GM23338 (cell line): ENCODE measurements around the gene ZNF831. TPM values are rescaled to one million over a fixed set of nuclear protein-coding genes. Genes with fewer than 3 reads are reported as not detected.

ENCODE experiments used
- ATAC-seq: fragments of 200-7000 bp; cut with Tn5 transposase; 3 replicates; pipeline ENCODE4 v1.9.1; 2020
- DNase-seq: peaks from one replicate; pipeline ENCODE4 v3.0.0-alpha.2; 2015; ENCODE audit warnings: low spot score
- H2AFZ ChIP-seq: fragments of 200-600 bp; sonication (generic); 2 replicates; pipeline ENCODE4 v1.8.0; 2016; ENCODE audit warnings: antibody characterized with exemption, mild to moderate bottlenecking, moderate library complexity
- H3F3A ChIP-seq: fragments of 200-600 bp; sonication (generic); replicated peaks from 2 replicates; pipeline ENCODE4 v1.8.0; 2017; ENCODE audit warnings: antibody characterized with exemption, mixed run types, low read depth
- H3K27ac ChIP-seq: fragments of 200-600 bp; sonication (generic); 2 replicates; pipeline ENCODE4 v1.6.1; 2016; ENCODE audit warnings: low read depth
- H3K27me3 ChIP-seq: fragments of 200-600 bp; sonication (generic); 2 replicates; pipeline ENCODE4 v1.8.0; 2016; ENCODE audit warnings: mild to moderate bottlenecking, mixed run types, moderate library complexity; ENCODE audit not compliant: insufficient read depth
- H3K36me3 ChIP-seq: fragments of 200-600 bp; sonication (generic); 2 replicates; pipeline ENCODE4 v1.8.0; 2016; ENCODE audit warnings: mild to moderate bottlenecking; ENCODE audit not compliant: insufficient read depth
- H3K4me1 ChIP-seq: fragments of 200-600 bp; sonication (generic); 2 replicates; pipeline ENCODE4 v1.8.0; 2016; ENCODE audit warnings: mild to moderate bottlenecking, moderate library complexity; ENCODE audit not compliant: insufficient read depth
- H3K4me2 ChIP-seq: fragments of 200-600 bp; sonication (generic); 2 replicates; pipeline ENCODE4 v1.7.1; 2017; ENCODE audit warnings: mixed run types
- H3K4me3 ChIP-seq: fragments of 200-600 bp; sonication (generic); 2 replicates; pipeline ENCODE4 v1.6.1; 2016; ENCODE audit warnings: mixed run types
- H3K79me2 ChIP-seq: fragments of 200-600 bp; sonication (generic); replicated peaks from 2 replicates; pipeline ENCODE4 v1.8.0; 2017; ENCODE audit warnings: mild to moderate bottlenecking; ENCODE audit not compliant: insufficient read depth
- H3K9me2 ChIP-seq: fragments of 200-600 bp; sonication (generic); 2 replicates; pipeline ENCODE4 v1.8.0; 2017; ENCODE audit not compliant: insufficient read depth
- H4K20me1 ChIP-seq: fragments of 200-600 bp; sonication (generic); replicated peaks from 2 replicates; pipeline ENCODE4 v1.8.0; 2017; ENCODE audit warnings: mild to moderate bottlenecking; ENCODE audit not compliant: insufficient read depth
- H3K27ac Mint-ChIP-seq: 2 replicates; pipeline ENCODE4 v1.8.0; 2020; ENCODE audit warnings: inconsistent platforms, mild to moderate bottlenecking, moderate library complexity, mixed read lengths
- H3K27me3 Mint-ChIP-seq: 3 replicates; pipeline ENCODE4 v1.8.0; 2022; ENCODE audit warnings: low read depth, mild to moderate bottlenecking, moderate library complexity, mixed read lengths, inconsistent platforms; ENCODE audit not compliant: insufficient read depth, poor library complexity
- H3K36me3 Mint-ChIP-seq: 3 replicates; pipeline ENCODE4 v1.8.0; 2021; ENCODE audit warnings: low read depth, mild to moderate bottlenecking, inconsistent platforms, moderate library complexity, mixed read lengths
- H3K4me1 Mint-ChIP-seq: 3 replicates; pipeline ENCODE4 v1.8.0; 2020; ENCODE audit warnings: mild to moderate bottlenecking, inconsistent platforms, mixed read lengths
- H3K4me3 Mint-ChIP-seq: 3 replicates; pipeline ENCODE4 v1.8.0; 2021; ENCODE audit warnings: moderate library complexity, mild to moderate bottlenecking, inconsistent platforms, mixed read lengths
- H3K9me3 Mint-ChIP-seq: 3 replicates; pipeline ENCODE4 v1.8.0; 2020; ENCODE audit warnings: moderate library complexity, mild to moderate bottlenecking, inconsistent platforms, mixed read lengths
- CREB1 ChIP-seq: fragments of 250-450 bp; sonication (Bioruptor Pico); IDR thresholded peaks from 2 replicates; pipeline ENCODE4 v1.5.0; 2020; ENCODE audit warnings: low read depth, mild to moderate bottlenecking, moderate library complexity
- EZH2 ChIP-seq: fragments of 200-600 bp; sonication (generic); IDR thresholded peaks from one replicate; pipeline ENCODE4 v1.8.0; 2017; ENCODE audit warnings: antibody characterized with exemption, mild to moderate bottlenecking, low read depth; ENCODE audit not compliant: unreplicated experiment
- EZH2phosphoT487 ChIP-seq: fragments of 200-600 bp; sonication (generic); IDR thresholded peaks from one replicate; pipeline ENCODE4 v1.8.1; 2018; ENCODE audit warnings: antibody characterized with exemption; ENCODE audit not compliant: unreplicated experiment
- JUNB ChIP-seq: IDR thresholded peaks from one replicate; pipeline ENCODE4 v1.6.1; 2016; ENCODE audit warnings: antibody characterized with exemption; ENCODE audit not compliant: unreplicated experiment
- NANOG ChIP-seq: IDR thresholded peaks from 2 replicates; pipeline ENCODE4 v1.6.1; 2016; ENCODE audit warnings: antibody characterized with exemption, borderline replicate concordance
- POLR2AphosphoS5 ChIP-seq: IDR thresholded peaks from 2 replicates; pipeline ENCODE4 v1.6.1; 2016; ENCODE audit warnings: antibody characterized with exemption, low read depth
- STAT1 ChIP-seq: IDR thresholded peaks from one replicate; pipeline ENCODE4 v1.6.1; 2016; ENCODE audit warnings: antibody characterized with exemption; ENCODE audit not compliant: unreplicated experiment
- ZNF114 ChIP-seq: fragments of 250-450 bp; sonication (Bioruptor Pico); IDR thresholded peaks from 2 replicates; pipeline ENCODE4 v1.5.0; 2020; ENCODE audit warnings: mild to moderate bottlenecking, moderate library complexity
- ZNF331 ChIP-seq: fragments of 250-450 bp; sonication (Bioruptor Pico); IDR thresholded peaks from 2 replicates; pipeline ENCODE4 v1.5.0; 2020; ENCODE audit warnings: low read depth, mild to moderate bottlenecking, moderate library complexity
- ZNF462 ChIP-seq: fragments of 250-450 bp; sonication (Bioruptor Pico); IDR thresholded peaks from 2 replicates; pipeline ENCODE4 v1.5.0; 2020; ENCODE audit warnings: mild to moderate bottlenecking, moderate library complexity
- polyA plus RNA-seq: library from polyadenylated mRNA; unstranded; fragments of >200 nt; fragmentation: Nextera tagmentation; extraction: Ambion mirVana; gene quantifications from 2 replicates; pipeline ENCODE4 v1.2.1, GENCODE V29; 2016
- total RNA-seq: library from RNA; depleted of rRNA; stranded (reverse); fragments of >200 nt; shearing (Covaris generic); gene quantifications from 2 replicates; pipeline ENCODE4 v1.2.3, GENCODE V29; 2014
- TF ChIP-seq, protein P1 (sequence below), 2 experiments: fragments of 200-600 bp in 1 of 2; sonication (generic) in 1 of 2; conservative IDR thresholded peaks; 2 replicates each; pipeline versions ENCODE4 v1.5.1 to v1.6.1; 2016 to 2017; ENCODE audit warnings: antibody characterized with exemption in 2 of 2, low read depth in 2 of 2, mild to moderate bottlenecking in 2 of 2, moderate library complexity in 1 of 2
- TF ChIP-seq, protein P2 (sequence below): IDR thresholded peaks from 2 replicates; pipeline ENCODE4 v1.6.1; 2016; ENCODE audit warnings: antibody characterized with exemption
- TF ChIP-seq, protein P3 (sequence below): IDR thresholded peaks from one replicate; pipeline ENCODE4 v1.6.1; 2018; ENCODE audit warnings: antibody characterized with exemption; ENCODE audit not compliant: unreplicated experiment

ZNF831 gene
- total and polyA plus RNA-seq, 2 experiments from 2014 or later = not detected

- no peak for TF ChIP-seq ZNF462 (CRISPR knock-in tag)
- TF ChIP-seq POLR2AphosphoS5 = no peak
- no peak for TF ChIP-seq NANOG
Observed at GRCh38 chr20:59253779-59254319, 90.2 kb downstream of the ZNF831 start (continued).

GRCh38 chr20:59255256-59255655, 91.6 kb downstream of the ZNF831 start:
- Histone ChIP-seq H3K27me3 (no peaks in the 10 kb centered on the region), H2AFZ (no peak overlapping the region), H3F3A (no peaks in the 10 kb centered on the region), H3K4me3 (no peak overlapping the region), H3K36me3 (no peaks in the 10 kb centered on the region), H3K4me1 (no peaks in the 10 kb centered on the region), H3K4me2 (no peak overlapping the region), H3K27ac (no peak overlapping the region), H3K79me2 (no peaks in the 10 kb centered on the region), H3K9me2 (0 out of 2 replicates have a peak, but pooled peaks cover 6% of the 10 kb centered on the region), H4K20me1 (no peaks in the 10 kb centered on the region)
- ATAC-seq (no peak), DNase-seq (no peak)
- no peak overlapping the region for H3K27ac Mint-ChIP-seq
- H3K4me1 Mint-ChIP-seq = peaks cover 4% of the 10 kb centered on the region; the same call in 1 of the 3 replicates
- peaks cover 1% of the 10 kb centered on the region for H3K27me3 Mint-ChIP-seq
- H3K36me3 Mint-ChIP-seq = no peaks in the 10 kb centered on the region
- no peaks in the 10 kb centered on the region for H3K9me3 Mint-ChIP-seq
- H3K4me3 Mint-ChIP-seq = no peak overlapping the region
- TF ChIP-seq EZH2 = no peak
- TF ChIP-seq CREB1 = no peak
- TF ChIP-seq, protein P1, sequence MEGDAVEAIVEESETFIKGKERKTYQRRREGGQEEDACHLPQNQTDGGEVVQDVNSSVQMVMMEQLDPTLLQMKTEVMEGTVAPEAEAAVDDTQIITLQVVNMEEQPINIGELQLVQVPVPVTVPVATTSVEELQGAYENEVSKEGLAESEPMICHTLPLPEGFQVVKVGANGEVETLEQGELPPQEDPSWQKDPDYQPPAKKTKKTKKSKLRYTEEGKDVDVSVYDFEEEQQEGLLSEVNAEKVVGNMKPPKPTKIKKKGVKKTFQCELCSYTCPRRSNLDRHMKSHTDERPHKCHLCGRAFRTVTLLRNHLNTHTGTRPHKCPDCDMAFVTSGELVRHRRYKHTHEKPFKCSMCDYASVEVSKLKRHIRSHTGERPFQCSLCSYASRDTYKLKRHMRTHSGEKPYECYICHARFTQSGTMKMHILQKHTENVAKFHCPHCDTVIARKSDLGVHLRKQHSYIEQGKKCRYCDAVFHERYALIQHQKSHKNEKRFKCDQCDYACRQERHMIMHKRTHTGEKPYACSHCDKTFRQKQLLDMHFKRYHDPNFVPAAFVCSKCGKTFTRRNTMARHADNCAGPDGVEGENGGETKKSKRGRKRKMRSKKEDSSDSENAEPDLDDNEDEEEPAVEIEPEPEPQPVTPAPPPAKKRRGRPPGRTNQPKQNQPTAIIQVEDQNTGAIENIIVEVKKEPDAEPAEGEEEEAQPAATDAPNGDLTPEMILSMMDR (conservative IDR thresholded peaks at IDR 0.05; ENCODE audit: low read depth in 2 of 2) = no peak
- TF ChIP-seq, protein P2, sequence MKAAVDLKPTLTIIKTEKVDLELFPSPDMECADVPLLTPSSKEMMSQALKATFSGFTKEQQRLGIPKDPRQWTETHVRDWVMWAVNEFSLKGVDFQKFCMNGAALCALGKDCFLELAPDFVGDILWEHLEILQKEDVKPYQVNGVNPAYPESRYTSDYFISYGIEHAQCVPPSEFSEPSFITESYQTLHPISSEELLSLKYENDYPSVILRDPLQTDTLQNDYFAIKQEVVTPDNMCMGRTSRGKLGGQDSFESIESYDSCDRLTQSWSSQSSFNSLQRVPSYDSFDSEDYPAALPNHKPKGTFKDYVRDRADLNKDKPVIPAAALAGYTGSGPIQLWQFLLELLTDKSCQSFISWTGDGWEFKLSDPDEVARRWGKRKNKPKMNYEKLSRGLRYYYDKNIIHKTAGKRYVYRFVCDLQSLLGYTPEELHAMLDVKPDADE = no peak
- TF ChIP-seq POLR2AphosphoS5 = no peak
- no peak for TF ChIP-seq ZNF114 (CRISPR knock-in tag)
- TF ChIP-seq STAT1 = no peak
- TF ChIP-seq, protein P3, sequence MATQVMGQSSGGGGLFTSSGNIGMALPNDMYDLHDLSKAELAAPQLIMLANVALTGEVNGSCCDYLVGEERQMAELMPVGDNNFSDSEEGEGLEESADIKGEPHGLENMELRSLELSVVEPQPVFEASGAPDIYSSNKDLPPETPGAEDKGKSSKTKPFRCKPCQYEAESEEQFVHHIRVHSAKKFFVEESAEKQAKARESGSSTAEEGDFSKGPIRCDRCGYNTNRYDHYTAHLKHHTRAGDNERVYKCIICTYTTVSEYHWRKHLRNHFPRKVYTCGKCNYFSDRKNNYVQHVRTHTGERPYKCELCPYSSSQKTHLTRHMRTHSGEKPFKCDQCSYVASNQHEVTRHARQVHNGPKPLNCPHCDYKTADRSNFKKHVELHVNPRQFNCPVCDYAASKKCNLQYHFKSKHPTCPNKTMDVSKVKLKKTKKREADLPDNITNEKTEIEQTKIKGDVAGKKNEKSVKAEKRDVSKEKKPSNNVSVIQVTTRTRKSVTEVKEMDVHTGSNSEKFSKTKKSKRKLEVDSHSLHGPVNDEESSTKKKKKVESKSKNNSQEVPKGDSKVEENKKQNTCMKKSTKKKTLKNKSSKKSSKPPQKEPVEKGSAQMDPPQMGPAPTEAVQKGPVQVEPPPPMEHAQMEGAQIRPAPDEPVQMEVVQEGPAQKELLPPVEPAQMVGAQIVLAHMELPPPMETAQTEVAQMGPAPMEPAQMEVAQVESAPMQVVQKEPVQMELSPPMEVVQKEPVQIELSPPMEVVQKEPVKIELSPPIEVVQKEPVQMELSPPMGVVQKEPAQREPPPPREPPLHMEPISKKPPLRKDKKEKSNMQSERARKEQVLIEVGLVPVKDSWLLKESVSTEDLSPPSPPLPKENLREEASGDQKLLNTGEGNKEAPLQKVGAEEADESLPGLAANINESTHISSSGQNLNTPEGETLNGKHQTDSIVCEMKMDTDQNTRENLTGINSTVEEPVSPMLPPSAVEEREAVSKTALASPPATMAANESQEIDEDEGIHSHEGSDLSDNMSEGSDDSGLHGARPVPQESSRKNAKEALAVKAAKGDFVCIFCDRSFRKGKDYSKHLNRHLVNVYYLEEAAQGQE = no peak
- TF ChIP-seq EZH2phosphoT487 = no peak
- no peak for TF ChIP-seq ZNF331 (CRISPR knock-in tag)
- TF ChIP-seq NANOG = no peak
- no peak for TF ChIP-seq JUNB
